B cell (primary cell): Measurements from ENCODE around the gene FOLR3.
"Not testable (repeated sequence)": the region's sequence is repeated elsewhere in the genome, so short reads cannot be mapped to it uniquely, and the experiment has no call there.

Source experiments
- EZH2 ChIP-seq: IDR thresholded peaks from 2 replicates; pipeline ENCODE4 v1.6.1; 2012; ENCODE audit warnings: borderline replicate concordance, low read depth, mild to moderate bottlenecking, moderate library complexity, low read length; ENCODE audit not compliant: insufficient read depth, poor library complexity, severe bottlenecking
- TF ChIP-seq, protein P1 (sequence below): fragments of 200-600 bp; IDR thresholded peaks from one replicate; pipeline ENCODE4 v1.8.0; 2022; ENCODE audit warnings: antibody characterized with exemption, mild to moderate bottlenecking

DNA sequence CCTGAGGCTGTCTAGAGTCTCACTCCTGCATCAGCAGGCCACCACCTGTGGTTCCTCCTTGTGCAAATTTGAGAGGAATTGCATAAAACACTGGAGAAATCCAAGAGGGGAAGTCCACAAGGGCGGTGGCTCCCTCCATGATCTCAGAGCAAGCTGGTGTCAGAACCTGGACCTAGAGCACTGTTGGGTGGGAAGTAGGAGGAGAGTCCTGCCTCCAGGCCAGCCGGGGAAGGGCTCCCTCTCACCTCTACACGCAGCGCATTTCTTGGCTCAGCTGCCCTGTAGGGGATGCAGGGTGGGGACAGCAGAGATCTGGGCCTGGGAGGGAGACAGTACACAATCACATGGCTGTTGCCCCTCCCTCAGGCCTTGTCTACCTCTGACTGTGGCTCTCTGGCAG, 36.5 kb downstream of the FOLR3 start:
- TF ChIP-seq EZH2 = not testable (repeated sequence)
- TF ChIP-seq, protein P1, sequence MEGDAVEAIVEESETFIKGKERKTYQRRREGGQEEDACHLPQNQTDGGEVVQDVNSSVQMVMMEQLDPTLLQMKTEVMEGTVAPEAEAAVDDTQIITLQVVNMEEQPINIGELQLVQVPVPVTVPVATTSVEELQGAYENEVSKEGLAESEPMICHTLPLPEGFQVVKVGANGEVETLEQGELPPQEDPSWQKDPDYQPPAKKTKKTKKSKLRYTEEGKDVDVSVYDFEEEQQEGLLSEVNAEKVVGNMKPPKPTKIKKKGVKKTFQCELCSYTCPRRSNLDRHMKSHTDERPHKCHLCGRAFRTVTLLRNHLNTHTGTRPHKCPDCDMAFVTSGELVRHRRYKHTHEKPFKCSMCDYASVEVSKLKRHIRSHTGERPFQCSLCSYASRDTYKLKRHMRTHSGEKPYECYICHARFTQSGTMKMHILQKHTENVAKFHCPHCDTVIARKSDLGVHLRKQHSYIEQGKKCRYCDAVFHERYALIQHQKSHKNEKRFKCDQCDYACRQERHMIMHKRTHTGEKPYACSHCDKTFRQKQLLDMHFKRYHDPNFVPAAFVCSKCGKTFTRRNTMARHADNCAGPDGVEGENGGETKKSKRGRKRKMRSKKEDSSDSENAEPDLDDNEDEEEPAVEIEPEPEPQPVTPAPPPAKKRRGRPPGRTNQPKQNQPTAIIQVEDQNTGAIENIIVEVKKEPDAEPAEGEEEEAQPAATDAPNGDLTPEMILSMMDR = not testable (repeated sequence)
